GM12891 (cell line): ENCODE measurements around the gene FKBP5.

ENCODE experiments used
- POLR2A ChIP-seq: IDR thresholded peaks from 2 replicates; pipeline ENCODE4 v1.6.1; 2011; ENCODE audit warnings: low read depth, low read length, control low read depth
- POLR2AphosphoS5 ChIP-seq: IDR thresholded peaks from 2 replicates; pipeline ENCODE4 v1.6.1; 2011; ENCODE audit warnings: low read depth, low read length, control low read depth
- POU2F2 ChIP-seq: IDR thresholded peaks from 2 replicates; pipeline ENCODE4 v1.6.1; 2011; ENCODE audit warnings: low read depth, mild to moderate bottlenecking, control low read depth, low read length, moderate library complexity
- SPI1 ChIP-seq: IDR thresholded peaks from 2 replicates; pipeline ENCODE4 v1.6.1; 2011; ENCODE audit warnings: low read depth, low read length, control low read depth
- TAF1 ChIP-seq: IDR thresholded peaks from 2 replicates; pipeline ENCODE4 v1.6.1; 2011; ENCODE audit warnings: low read depth, low read length, control low read depth

DNA sequence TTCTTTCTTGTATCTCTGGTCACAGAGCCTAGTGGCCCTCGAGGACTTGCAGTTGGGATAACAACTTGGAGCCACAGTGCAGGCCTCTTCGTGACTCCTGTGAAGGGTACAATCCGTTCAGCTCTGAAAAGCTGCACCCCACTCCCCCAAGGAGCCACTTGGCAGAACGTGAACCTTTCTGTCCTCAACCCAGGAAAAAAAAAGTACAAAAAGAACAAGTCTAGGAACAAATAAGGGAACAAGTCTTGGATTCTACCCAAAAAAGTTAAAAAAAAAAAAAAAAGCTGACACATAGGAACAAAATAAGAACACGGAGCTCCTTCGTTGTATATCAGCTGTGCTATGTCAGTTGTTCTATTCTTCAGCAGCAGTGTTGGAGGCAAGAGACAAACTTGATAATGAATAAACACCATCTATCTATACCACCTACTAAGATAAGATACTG is 98.1 kb downstream of the FKBP5 start:
- TF ChIP-seq POLR2AphosphoS5 (no peak), POLR2A (no peak), TAF1 (no peak), SPI1 (no peak), POU2F2 (no peak)
